IgD-negative memory B cell (primary cell): ENCODE measurements around the gene DHRS7C. TPM values are rescaled to one million over a fixed set of nuclear protein-coding genes. Genes with fewer than 3 reads are reported as not detected.

Experiments
- H3K27ac Mint-ChIP-seq, 3 donors: one replicate each; pipeline ENCODE4 v1.8.0; 2020 to 2022; ENCODE audit warnings: mild to moderate bottlenecking in 3 of 3, mixed read lengths in 3 of 3, moderate library complexity in 1 of 3
- H3K27me3 Mint-ChIP-seq: one replicate; pipeline ENCODE4 v1.8.0; 2021; ENCODE audit warnings: mixed read lengths
- H3K36me3 Mint-ChIP-seq: one replicate; pipeline ENCODE4 v1.8.0; 2020; ENCODE audit warnings: mild to moderate bottlenecking, mixed read lengths
- H3K4me1 Mint-ChIP-seq, 3 donors: one replicate each; pipeline ENCODE4 v1.8.0; 2020 to 2022; ENCODE audit warnings: mixed read lengths in 3 of 3, mild to moderate bottlenecking in 1 of 3
- H3K4me3 Mint-ChIP-seq, 4 donors: one replicate each; pipeline ENCODE4 v1.8.0; 2020 to 2022; ENCODE audit warnings: mild to moderate bottlenecking in 4 of 4, mixed read lengths in 4 of 4, moderate library complexity in 3 of 4
- H3K9me3 Mint-ChIP-seq, 3 donors: one replicate each; pipeline ENCODE4 v1.8.0; 2020 to 2021; ENCODE audit warnings: mixed read lengths in 3 of 3, mild to moderate bottlenecking in 1 of 3
- polyA plus RNA-seq: library from polyadenylated mRNA; unstranded; fragments of 300-500 nt; fragmentation: Illumina TruSeq; gene quantifications from one replicate; pipeline ENCODE4 v1.2.3, GENCODE V29; 2021

DHRS7C gene
- not detected for polyA plus RNA-seq

GRCh38 chr17:9790889-9791876, at the start of gene DHRS7C:
Gene DHRS7C (minus strand): TSS chr17:9791592. CDS start chr17:9791284, 308 bp downstream.
- Mint-ChIP-seq H3K4me3 (no peak within 1 kb of the TSS), H3K9me3 (no peaks in the 10 kb centered on the region), H3K27ac (no peak within 1 kb of the TSS), H3K36me3 (no peaks in the 10 kb centered on the region), H3K4me1 (no peaks in the 10 kb centered on the region), H3K27me3 (peaks cover 4% of the 10 kb centered on the region)

- H3K4me1 Mint-ChIP-seq = peaks cover 0 to 2% (median 0%) of the 10 kb centered on the region in 3 donors
- no peak overlapping the region for H3K27ac Mint-ChIP-seq
- H3K4me3 Mint-ChIP-seq = no peak overlapping the region
Measured at GRCh38 chr17:9839433-9839832, 48.0 kb upstream of the DHRS7C start.

GRCh38 chr17:9837551-9838471, 46.4 kb upstream of the DHRS7C start:
- H3K27ac Mint-ChIP-seq = no peak overlapping the region
- peaks cover 0 to 1% (median 0%) of the 10 kb centered on the region in 3 donors for H3K9me3 Mint-ChIP-seq
- peaks cover 1% of the 10 kb centered on the region for H3K27me3 Mint-ChIP-seq
- H3K36me3 Mint-ChIP-seq = no peaks in the 10 kb centered on the region
- peaks cover 0 to 2% (median 0%) of the 10 kb centered on the region in 3 donors for H3K4me1 Mint-ChIP-seq
- H3K4me3 Mint-ChIP-seq = peak overlapping the region in 1 of 4 donors; percentile 14

More at GRCh38 chr17:9839433-9839832, 48.0 kb upstream of the DHRS7C start:
- Mint-ChIP-seq H3K36me3 (peaks cover 2% of the 10 kb centered on the region), H3K27me3 (peaks cover 1% of the 10 kb centered on the region), H3K9me3 (peaks cover 0 to 3% (median 1%) of the 10 kb centered on the region in 3 donors)

GRCh38 chr17:9833922-9834321, 42.5 kb upstream of the DHRS7C start:
- Mint-ChIP-seq H3K27ac (peak overlapping the region in 1 of 3 donors; percentile 3), H3K36me3 (no peaks in the 10 kb centered on the region), H3K4me3 (no peak overlapping the region), H3K4me1 (no peaks in the 10 kb centered on the region), H3K9me3 (peaks cover 0 to 4% (median 1%) of the 10 kb centered on the region in 3 donors), H3K27me3 (peaks cover 1% of the 10 kb centered on the region)

- H3K27ac Mint-ChIP-seq = peak overlapping the region in 1 of 3 donors; percentile 25
- no peaks in the 10 kb centered on the region for H3K36me3 Mint-ChIP-seq
Measured at GRCh38 chr17:9830711-9831110, 39.3 kb upstream of the DHRS7C start.

GRCh38 chr17:9829343-9829742, 38.0 kb upstream of the DHRS7C start:
- H3K9me3 Mint-ChIP-seq = peaks cover 0 to 4% (median 0%) of the 10 kb centered on the region in 3 donors
- no peak overlapping the region for H3K4me3 Mint-ChIP-seq
- H3K36me3 Mint-ChIP-seq = no peaks in the 10 kb centered on the region
- H3K4me1 Mint-ChIP-seq = no peaks in the 10 kb centered on the region
- no peak overlapping the region for H3K27ac Mint-ChIP-seq
- H3K27me3 Mint-ChIP-seq = no peaks in the 10 kb centered on the region

More at GRCh38 chr17:9830711-9831110, 39.3 kb upstream of the DHRS7C start:
- peaks cover 1% of the 10 kb centered on the region for H3K27me3 Mint-ChIP-seq
- H3K9me3 Mint-ChIP-seq = peaks cover 0 to 4% (median 1%) of the 10 kb centered on the region in 3 donors
- H3K4me3 Mint-ChIP-seq = no peak overlapping the region
- H3K4me1 Mint-ChIP-seq = no peaks in the 10 kb centered on the region

GRCh38 chr17:9828296-9829295, 37.2 kb upstream of the DHRS7C start:
- Mint-ChIP-seq H3K27me3 (no peaks in the 10 kb centered on the region), H3K27ac (peak overlapping the region in 1 of 3 donors; percentile 35), H3K36me3 (no peaks in the 10 kb centered on the region), H3K9me3 (peaks cover 0 to 4% (median 0%) of the 10 kb centered on the region in 3 donors), H3K4me3 (no peak overlapping the region), H3K4me1 (no peaks in the 10 kb centered on the region)

- Mint-ChIP-seq H3K4me3 (no peak within 1 kb of the TSS), H3K4me1 (no peaks in the 10 kb centered on the region), H3K36me3 (no peaks in the 10 kb centered on the region), H3K27me3 (no peaks in the 10 kb centered on the region), H3K27ac (no peak within 1 kb of the TSS), H3K9me3 (peaks cover 2 to 6% (median 2%) of the 10 kb centered on the region in 3 donors)
Measured at GRCh38 chr17:9825641-9826150, 34.3 kb upstream of the DHRS7C start, which contains the start of gene GLP2R. Gene GLP2R (plus strand): TSS chr17:9825924. CDS start chr17:9826064, 140 bp downstream.

- no peaks in the 10 kb centered on the region for H3K36me3 Mint-ChIP-seq
- peaks cover 2 to 6% (median 2%) of the 10 kb centered on the region in 3 donors for H3K9me3 Mint-ChIP-seq
- H3K27me3 Mint-ChIP-seq = no peaks in the 10 kb centered on the region
- H3K27ac Mint-ChIP-seq = no peak overlapping the region
- H3K4me1 Mint-ChIP-seq = no peaks in the 10 kb centered on the region
- no peak overlapping the region for H3K4me3 Mint-ChIP-seq
Measured at GRCh38 chr17:9824797-9825338, 33.5 kb upstream of the DHRS7C start.

- no peaks in the 10 kb centered on the region for H3K27me3 Mint-ChIP-seq
- no peaks in the 10 kb centered on the region for H3K36me3 Mint-ChIP-seq
- H3K9me3 Mint-ChIP-seq = peaks cover 2 to 6% (median 2%) of the 10 kb centered on the region in 3 donors
- no peaks in the 10 kb centered on the region for H3K4me1 Mint-ChIP-seq
- no peak overlapping the region for H3K4me3 Mint-ChIP-seq
- no peak overlapping the region for H3K27ac Mint-ChIP-seq
Measured at GRCh38 chr17:9824094-9824493, 32.7 kb upstream of the DHRS7C start.

- Mint-ChIP-seq H3K4me1 (no peaks in the 10 kb centered on the region), H3K36me3 (no peaks in the 10 kb centered on the region), H3K27ac (no peak within 1 kb of the TSS), H3K27me3 (no peaks in the 10 kb centered on the region), H3K4me3 (no peak within 1 kb of the TSS), H3K9me3 (peaks cover 2 to 6% (median 2%) of the 10 kb centered on the region in 3 donors)
Measured at GRCh38 chr17:9821921-9822320, 30.5 kb upstream of the DHRS7C start, which contains the start of gene GSG1L2. Gene GSG1L2 (minus strand): TSS chr17:9822079. CDS start chr17:9822071, 8 bp downstream.

GRCh38 chr17:9820448-9820847, 29.1 kb upstream of the DHRS7C start:
- H3K4me3 Mint-ChIP-seq = no peak overlapping the region
- H3K4me1 Mint-ChIP-seq = no peaks in the 10 kb centered on the region
- no peaks in the 10 kb centered on the region for H3K36me3 Mint-ChIP-seq
- peaks cover 2 to 10% (median 4%) of the 10 kb centered on the region in 3 donors for H3K9me3 Mint-ChIP-seq
- no peaks in the 10 kb centered on the region for H3K27me3 Mint-ChIP-seq
- H3K27ac Mint-ChIP-seq = peak overlapping the region in 1 of 3 donors; percentile 39

- Mint-ChIP-seq H3K36me3 (no peaks in the 10 kb centered on the region), H3K27me3 (no peaks in the 10 kb centered on the region), H3K4me3 (no peak overlapping the region), H3K4me1 (no peaks in the 10 kb centered on the region), H3K27ac (no peak overlapping the region), H3K9me3 (peaks cover 2 to 10% (median 4%) of the 10 kb centered on the region in 3 donors)
Measured at GRCh38 chr17:9818760-9819159, 27.4 kb upstream of the DHRS7C start.
